GM19351 (cell line): ENCODE measurements around the gene SDK2.

Source experiments
- ATAC-seq: cut with Tn5 transposase; IDR thresholded peaks from one replicate; pipeline ENCODE4 v1.9.1; 2021; ENCODE audit warnings: mild to moderate bottlenecking, moderate library complexity; ENCODE audit not compliant: unreplicated experiment

The SDK2 gene

GRCh38 chr17:73544333-73544732 lies 99.9 kb downstream of the SDK2 start:
- no peak for ATAC-seq

- no peak for ATAC-seq
Measured at GRCh38 chr17:73542323-73542722, 101.9 kb downstream of the SDK2 start.

- ATAC-seq = no peak
Measured at GRCh38 chr17:73541561-73541981, 102.7 kb downstream of the SDK2 start.

GRCh38 chr17:73541111-73541510 lies 103.1 kb downstream of the SDK2 start:
- ATAC-seq = no peak

- ATAC-seq = no peak
Measured at GRCh38 chr17:73539166-73539565, 105.1 kb downstream of the SDK2 start.

GRCh38 chr17:73538445-73538844 lies 105.8 kb downstream of the SDK2 start:
- no peak for ATAC-seq

GRCh38 chr17:73536700-73537605 lies 107.3 kb downstream of the SDK2 start:
- no peak for ATAC-seq

GRCh38 chr17:73535746-73536145 lies 108.5 kb downstream of the SDK2 start:
- no peak for ATAC-seq

GRCh38 chr17:73534209-73534909 lies 109.9 kb downstream of the SDK2 start:
- ATAC-seq = no peak

- no peak for ATAC-seq
Measured at GRCh38 chr17:73533781-73534180, 110.5 kb downstream of the SDK2 start.

- ATAC-seq = no peak
Measured at GRCh38 chr17:73533127-73533526, 111.1 kb downstream of the SDK2 start.

GRCh38 chr17:73532421-73532901 lies 111.8 kb downstream of the SDK2 start:
- no peak for ATAC-seq

- ATAC-seq = no peak
Measured at GRCh38 chr17:73531158-73531557, 113.1 kb downstream of the SDK2 start.

- no peak for ATAC-seq
Measured at GRCh38 chr17:73528679-73529078, 115.6 kb downstream of the SDK2 start.

GRCh38 chr17:73526952-73527351 lies 117.3 kb downstream of the SDK2 start:
- ATAC-seq = no peak

GRCh38 chr17:73524941-73525679 lies 119.1 kb downstream of the SDK2 start:
- ATAC-seq = no peak

- ATAC-seq = no peak
Measured at GRCh38 chr17:73522696-73523095, 121.5 kb downstream of the SDK2 start.

GRCh38 chr17:73522107-73522506 lies 122.1 kb downstream of the SDK2 start:
- ATAC-seq = no peak

- ATAC-seq = no peak
Measured at GRCh38 chr17:73521376-73521775, 122.9 kb downstream of the SDK2 start.

GRCh38 chr17:73520369-73520761 lies 123.9 kb downstream of the SDK2 start:
- no peak for ATAC-seq

GRCh38 chr17:73519714-73520368 lies 124.4 kb downstream of the SDK2 start:
- no peak for ATAC-seq
